Astrocyte (in vitro differentiated cells and primary cell): ENCODE data around the gene PELI3.

Experiments
- EZH2 ChIP-seq: IDR thresholded peaks from 2 replicates; pipeline ENCODE4 v1.6.1; 2012; ENCODE audit warnings: mild to moderate bottlenecking, low read length, inconsistent platforms; ENCODE audit not compliant: insufficient read depth
- TF ChIP-seq, protein P1 (sequence below): IDR thresholded peaks from 2 replicates; pipeline ENCODE4 v1.5.1; 2011; ENCODE audit warnings: low read depth, mild to moderate bottlenecking, inconsistent platforms, low read length, moderate library complexity; ENCODE audit not compliant: insufficient read depth

DNA sequence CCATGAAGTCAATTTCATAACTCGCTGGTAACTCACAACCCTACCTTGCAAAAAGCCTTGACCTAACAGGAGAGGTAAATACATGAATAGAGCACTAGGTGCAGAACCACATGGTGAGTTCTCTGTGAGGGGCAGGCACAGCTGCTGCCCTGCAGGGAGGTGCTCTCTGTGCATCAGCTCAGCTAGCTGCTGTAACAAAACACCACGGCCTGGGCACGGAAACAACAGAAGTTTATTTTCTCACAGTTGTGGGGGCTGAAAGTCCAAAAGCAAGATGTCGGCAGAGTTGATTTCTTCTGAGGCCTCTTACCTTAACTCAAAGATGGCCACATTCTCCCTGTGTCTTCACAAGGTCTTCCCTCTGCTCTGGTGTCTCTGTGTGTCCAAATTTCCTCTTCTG is 15.0 kb upstream of the PELI3 start:
- TF ChIP-seq, protein P1, sequence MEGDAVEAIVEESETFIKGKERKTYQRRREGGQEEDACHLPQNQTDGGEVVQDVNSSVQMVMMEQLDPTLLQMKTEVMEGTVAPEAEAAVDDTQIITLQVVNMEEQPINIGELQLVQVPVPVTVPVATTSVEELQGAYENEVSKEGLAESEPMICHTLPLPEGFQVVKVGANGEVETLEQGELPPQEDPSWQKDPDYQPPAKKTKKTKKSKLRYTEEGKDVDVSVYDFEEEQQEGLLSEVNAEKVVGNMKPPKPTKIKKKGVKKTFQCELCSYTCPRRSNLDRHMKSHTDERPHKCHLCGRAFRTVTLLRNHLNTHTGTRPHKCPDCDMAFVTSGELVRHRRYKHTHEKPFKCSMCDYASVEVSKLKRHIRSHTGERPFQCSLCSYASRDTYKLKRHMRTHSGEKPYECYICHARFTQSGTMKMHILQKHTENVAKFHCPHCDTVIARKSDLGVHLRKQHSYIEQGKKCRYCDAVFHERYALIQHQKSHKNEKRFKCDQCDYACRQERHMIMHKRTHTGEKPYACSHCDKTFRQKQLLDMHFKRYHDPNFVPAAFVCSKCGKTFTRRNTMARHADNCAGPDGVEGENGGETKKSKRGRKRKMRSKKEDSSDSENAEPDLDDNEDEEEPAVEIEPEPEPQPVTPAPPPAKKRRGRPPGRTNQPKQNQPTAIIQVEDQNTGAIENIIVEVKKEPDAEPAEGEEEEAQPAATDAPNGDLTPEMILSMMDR: no peak
- no peak for TF ChIP-seq EZH2
